Astrocyte of the cerebellum (primary cell): ENCODE results near the gene ZDHHC24.
"Not testable (repeated sequence)": the region's sequence is repeated elsewhere in the genome, so short reads cannot be mapped to it uniquely, and the experiment has no call there.

ENCODE experiments used
- DNase-seq: peaks from one replicate; pipeline ENCODE4 v3.0.0-alpha.2; 2011; ENCODE audit warnings: low read depth
- H3K4me3 ChIP-seq: 2 replicates; pipeline ENCODE4 v1.5.1; 2011; ENCODE audit warnings: mild to moderate bottlenecking, low read depth, low read length, moderate library complexity
- CTCF ChIP-seq: IDR thresholded peaks from 2 replicates; pipeline ENCODE4 v1.5.1; 2012; ENCODE audit warnings: low read length, low read depth, moderate library complexity, mild to moderate bottlenecking; ENCODE audit errors: missing control alignments
- in situ Hi-C: cut with HindIII; loops from 2 replicates; pipeline ENCODE4 v1.10.0; 2017; ENCODE audit warnings: low sequenced_read_pairs

The ZDHHC24 gene

GRCh38 chr11:66546966-66547661 is 1.3 kb upstream of the ZDHHC24 start:
- no peak for TF ChIP-seq CTCF
- no peak for DNase-seq
- H3K4me3 ChIP-seq = no peak overlapping the region
- in situ Hi-C loops = no loop called here

- H3K4me3 ChIP-seq = peak within 1 kb of the TSS; percentile 75
- in situ Hi-C loops = no loop called here
- no peak for DNase-seq
- no peak for TF ChIP-seq CTCF
Observed at GRCh38 chr11:66546368-66546965, 619 bp upstream of the ZDHHC24 start, which contains the start of gene ACTN3. Gene ACTN3, plus strand, starts transcription at chr11:66546903. Its CDS starts 35 bp downstream, at chr11:66546938.

GRCh38 chr11:66544952-66545351 is 896 bp downstream of the ZDHHC24 start:
- DNase-seq, in situ Hi-C loops: not testable (repeated sequence)
- peak overlapping the region; percentile 75 for H3K4me3 ChIP-seq

GRCh38 chr11:66543263-66544107 is 2.4 kb downstream of the ZDHHC24 start:
- no peak overlapping the region for H3K4me3 ChIP-seq
- DNase-seq = no peak
- in situ Hi-C loops = no loop called here
- TF ChIP-seq CTCF = peak; percentile 56

- DNase-seq = no peak
- no peak overlapping the region for H3K4me3 ChIP-seq
- TF ChIP-seq CTCF = no peak
- in situ Hi-C loops = no loop called here
Observed at GRCh38 chr11:66542362-66542761, 3.5 kb downstream of the ZDHHC24 start.

GRCh38 chr11:66541892-66542291 is 4.0 kb downstream of the ZDHHC24 start:
- H3K4me3 ChIP-seq = no peak overlapping the region
- in situ Hi-C loops = no loop called here
- DNase-seq = no peak
- no peak for TF ChIP-seq CTCF

- H3K4me3 ChIP-seq, in situ Hi-C loops, DNase-seq: not testable (repeated sequence)
Observed at GRCh38 chr11:66540598-66540997, 5.2 kb downstream of the ZDHHC24 start.
